H54 (cell line): Measurements from ENCODE around the gene EXOC7.

ENCODE experiments used
- DNase-seq: peaks from one replicate; pipeline ENCODE4 v3.0.0; 2011; ENCODE audit warnings: low spot score, mixed read lengths; ENCODE audit not compliant: insufficient read length
- FAIRE-seq: peaks from 3 replicates; lab custom pipeline; 2011; peaks lifted over from hg19 to GRCh38; lab: Jason Lieb, UNC
- POLR2A ChIP-seq: IDR thresholded peaks from 2 replicates; pipeline ENCODE4 v1.6.1; 2011; ENCODE audit warnings: low read depth, mild to moderate bottlenecking, low read length

The EXOC7 gene

GRCh38 chr17:76134911-76135809 is 31.6 kb upstream of the EXOC7 start:
- no peak for DNase-seq
- no peak for FAIRE-seq
- no peak for TF ChIP-seq POLR2A

GRCh38 chr17:76132574-76133338 is 29.2 kb upstream of the EXOC7 start:
- no peak for FAIRE-seq
- no peak for DNase-seq
- TF ChIP-seq POLR2A: no peak

DNA sequence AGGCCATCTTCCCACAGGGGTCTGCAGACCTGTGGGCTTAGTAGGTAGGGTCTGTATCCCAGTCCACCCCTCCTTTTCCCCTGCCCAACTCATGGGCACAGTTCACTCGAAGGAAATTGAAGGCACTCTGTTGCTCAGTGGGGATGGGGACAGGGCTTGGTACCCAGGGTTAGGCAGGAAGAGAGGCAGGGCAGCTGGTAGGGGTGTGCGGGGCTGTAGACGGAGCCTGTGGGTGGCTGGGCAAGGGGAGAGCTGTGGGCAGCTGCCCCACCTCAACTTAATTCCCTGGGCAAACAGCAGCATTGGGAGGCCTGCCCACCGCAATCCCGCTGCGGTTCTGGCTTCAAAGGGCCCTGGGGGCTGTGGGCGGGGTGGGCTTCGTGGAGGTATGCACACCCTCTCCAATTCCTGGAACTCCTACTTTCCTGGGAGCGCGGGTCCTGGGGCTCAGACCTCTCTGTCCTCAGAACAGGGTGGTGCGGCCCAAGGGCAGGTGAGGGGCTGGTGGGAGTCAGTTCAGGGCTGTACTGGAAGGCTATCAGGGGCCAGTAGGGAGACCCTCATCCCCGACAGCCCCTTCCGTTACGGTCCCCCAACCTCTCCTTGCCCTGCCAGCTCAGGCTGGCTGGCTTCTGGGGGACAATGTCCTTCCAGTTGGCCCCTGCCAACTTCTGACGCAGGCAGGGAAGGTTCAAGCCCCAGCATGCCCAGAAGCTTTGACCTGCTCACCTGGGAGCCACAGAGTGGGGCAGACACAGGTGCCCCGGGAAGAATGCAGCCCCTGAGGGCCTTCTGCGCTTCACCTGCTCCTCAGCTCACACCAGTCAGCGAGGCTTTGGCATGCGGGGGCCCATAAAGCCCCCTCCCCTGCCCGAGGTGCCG is 28.3 kb upstream of the EXOC7 start:
- DNase-seq (no peak), FAIRE-seq (no peak)
- TF ChIP-seq POLR2A: no peak

- FAIRE-seq (no peak), DNase-seq (no peak)
- TF ChIP-seq POLR2A: no peak
These were observed 27.6 kb upstream of the EXOC7 start for GRCh38 chr17:76131051-76131691.

DNA sequence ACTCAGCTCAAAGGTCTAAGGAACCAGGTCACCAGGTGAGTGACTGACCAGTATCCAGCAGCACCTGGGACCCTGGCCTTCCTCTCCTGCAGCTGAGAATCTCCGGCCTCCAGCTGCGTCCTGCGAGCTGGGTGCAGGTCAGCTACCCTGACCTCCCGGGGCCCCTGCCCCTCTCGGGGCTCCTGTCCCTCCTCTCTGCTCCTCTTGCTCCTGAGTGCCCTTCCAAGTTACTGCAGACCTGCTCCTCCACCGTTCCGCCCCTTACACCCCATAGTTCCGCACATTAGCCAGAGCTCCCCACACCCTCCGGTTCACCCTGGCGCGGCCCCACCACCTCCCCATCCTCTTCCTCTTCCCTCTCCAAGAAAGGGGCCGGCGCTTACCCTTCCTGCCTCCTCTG is 26.9 kb upstream of the EXOC7 start:
- DNase-seq (no peak), FAIRE-seq (no peak)
- no peak for TF ChIP-seq POLR2A

DNA sequence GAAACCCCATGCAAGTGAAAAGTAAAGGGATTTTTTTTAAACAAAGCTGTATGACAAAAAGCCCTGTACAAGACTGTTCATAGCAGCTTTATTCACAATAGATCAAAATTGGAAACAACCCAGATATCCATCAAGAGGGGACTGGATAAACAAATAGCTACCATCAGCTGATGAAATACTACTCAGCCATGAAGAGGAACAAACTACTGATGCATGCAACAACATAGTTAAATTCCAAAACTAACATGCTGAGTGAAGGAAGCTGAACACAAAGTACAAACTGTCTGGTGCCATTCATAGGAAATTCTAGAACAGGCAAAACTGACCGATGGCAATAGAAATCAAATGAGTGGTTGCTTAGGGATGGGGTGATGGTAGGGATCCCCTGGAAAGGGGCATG is 22.3 kb upstream of the EXOC7 start:
- TF ChIP-seq POLR2A: no peak
- FAIRE-seq (no peak), DNase-seq (no peak)

- FAIRE-seq: no peak
- no peak for TF ChIP-seq POLR2A
- DNase-seq: no peak
These were observed 21.7 kb upstream of the EXOC7 start for GRCh38 chr17:76125391-76125675.

DNA sequence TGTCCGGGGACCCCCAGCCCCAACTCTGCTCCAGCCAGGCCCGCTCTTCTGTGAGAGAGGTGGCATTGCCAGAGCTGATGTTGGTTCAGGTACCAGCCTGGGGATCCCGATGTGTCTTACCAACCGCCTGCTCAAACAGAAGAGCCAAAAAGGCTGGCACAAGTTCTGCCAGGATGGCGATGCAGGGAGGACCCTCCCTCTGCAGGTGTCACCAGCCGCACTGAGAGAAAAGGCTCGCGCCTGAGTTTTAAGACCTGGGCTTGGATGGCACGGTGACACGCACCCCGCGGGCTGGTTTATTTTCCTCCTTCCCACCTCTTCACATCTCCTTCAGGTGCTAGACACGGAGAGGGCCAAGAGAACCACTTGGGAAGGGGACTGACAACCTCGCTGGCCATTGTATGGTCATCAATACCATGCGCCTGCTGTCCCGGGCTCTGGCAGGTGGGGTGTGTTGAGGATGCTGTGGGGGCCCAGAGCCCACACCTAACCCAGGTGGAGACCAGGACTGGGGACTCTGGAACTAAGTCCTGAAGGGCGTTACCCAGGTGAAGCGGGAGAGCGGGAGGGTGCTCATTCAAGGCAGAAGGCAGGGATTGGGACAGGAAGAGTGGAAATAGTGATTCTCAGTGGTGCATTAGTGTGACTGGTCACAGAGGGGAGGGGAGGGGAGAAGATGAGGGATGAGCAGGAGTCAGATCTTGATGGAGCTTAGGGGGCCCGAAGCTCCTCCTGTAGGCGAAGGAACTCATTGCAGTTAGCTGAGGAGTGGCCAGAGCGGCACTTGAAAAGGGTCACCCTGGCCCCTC is 21.2 kb upstream of the EXOC7 start:
- FAIRE-seq: no peak
- no peak for TF ChIP-seq POLR2A

GRCh38 chr17:76123749-76124581 is 20.4 kb upstream of the EXOC7 start:
- FAIRE-seq (no peak), DNase-seq (no peak)
- TF ChIP-seq POLR2A: no peak

More for the DNA sequence above, 21.2 kb upstream of the EXOC7 start:
- DNase-seq: no peak

DNA sequence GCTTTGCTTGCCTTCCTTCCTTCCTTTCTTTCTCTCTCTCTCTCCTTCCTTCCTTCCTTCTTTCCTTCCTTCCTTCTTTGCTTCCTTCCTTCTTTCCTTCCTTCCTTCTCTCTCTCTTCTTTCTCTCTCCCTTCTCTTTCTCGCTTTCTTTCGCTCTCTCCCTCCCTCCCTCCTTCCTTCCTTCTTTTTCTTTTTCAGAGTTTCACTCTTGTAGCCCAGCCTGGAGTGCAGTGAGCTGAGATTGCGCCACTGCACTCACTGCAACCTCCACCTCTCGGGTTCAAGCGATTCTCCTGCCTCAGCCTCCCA is 19.6 kb upstream of the EXOC7 start:
- FAIRE-seq: no peak
- TF ChIP-seq POLR2A: no peak
- no peak for DNase-seq

- FAIRE-seq (no peak), DNase-seq (no peak)
- TF ChIP-seq POLR2A: no peak
These were observed 19.0 kb upstream of the EXOC7 start for GRCh38 chr17:76122431-76123190.
